H1 (cell line): ENCODE measurements around the gene PINLYP. TPM values are rescaled to one million over a fixed set of nuclear protein-coding genes. Genes with fewer than 3 reads are reported as not detected.

ENCODE experiments used
- CTCF ChIA-PET: fragments of 300-600 bp; sonication (Branson Sonifier 250); formaldehyde crosslinking; loops from one replicate; lab custom pipeline; 2021; ENCODE audit not compliant: partially characterized antibody; lab: Charles Lee
- POLR2A ChIA-PET: fragments of 300-600 bp; sonication (Branson Sonifier 250); formaldehyde crosslinking; loops from one replicate; lab custom pipeline; 2021; ENCODE audit warnings: inconsistent platforms; ENCODE audit not compliant: partially characterized antibody; lab: Charles Lee
- DNase-seq, 2 experiments: peaks; one replicate each; pipeline versions ENCODE4 v3.0.0 to v3.0.0-alpha.2; 2010 to 2022; ENCODE audit warnings: low spot score in 2 of 2, low read depth in 1 of 2, mixed read lengths in 1 of 2
- FAIRE-seq: peaks from 2 replicates; lab custom pipeline; 2011; peaks lifted over from hg19 to GRCh38; lab: Jason Lieb, UNC
- H2AFZ ChIP-seq: 2 replicates; pipeline ENCODE4 v1.8.1; 2012; ENCODE audit warnings: low read length, inconsistent platforms
- H2AK5ac ChIP-seq: 2 replicates; pipeline ENCODE4 v1.6.1; 2013; ENCODE audit warnings: low read depth, low read length
- H2BK120ac ChIP-seq: replicated peaks from 2 replicates; pipeline ENCODE3; 2013; ENCODE audit warnings: low read depth, low read length, inconsistent platforms
- H2BK12ac ChIP-seq: 2 replicates; pipeline ENCODE4 v1.6.1; 2013; ENCODE audit warnings: low read depth, low read length
- H2BK15ac ChIP-seq: 2 replicates; pipeline ENCODE4 v1.6.1; 2013; ENCODE audit warnings: low read length
- H2BK20ac ChIP-seq: 2 replicates; pipeline ENCODE4 v1.6.1; 2013; ENCODE audit warnings: low read length
- H2BK5ac ChIP-seq: 2 replicates; pipeline ENCODE4 v1.6.1; 2013; ENCODE audit warnings: low read depth, low read length
- H3K14ac ChIP-seq: 2 replicates; pipeline ENCODE4 v1.6.1; 2013; ENCODE audit warnings: inconsistent platforms; ENCODE audit not compliant: insufficient read length
- H3K18ac ChIP-seq: 2 replicates; pipeline ENCODE4 v1.6.1; 2013; ENCODE audit warnings: low read length; ENCODE audit errors: extremely low read depth
- H3K23ac ChIP-seq: 2 replicates; pipeline ENCODE4 v1.6.1; 2013; ENCODE audit warnings: inconsistent platforms; ENCODE audit not compliant: insufficient read length
- H3K23me2 ChIP-seq: 2 replicates; pipeline ENCODE4 v1.6.1; 2013; ENCODE audit warnings: low read depth, low read length
- H3K27ac ChIP-seq: 2 replicates; pipeline ENCODE4 v1.6.1; 2011; ENCODE audit warnings: low read depth, low read length, inconsistent platforms
- H3K27me3 ChIP-seq, 4 experiments: replicated peaks in 1 of 4; 1 replicate in 1 of 4; 2 replicates in 3 of 4; pipeline versions ENCODE4 v1.6.1 to v1.8.1; 2011 to 2013; ENCODE audit warnings: low read length in 3 of 4, mild to moderate bottlenecking in 3 of 4, inconsistent platforms in 2 of 4, mixed read lengths in 2 of 4, moderate library complexity in 1 of 4; ENCODE audit not compliant: control insufficient read depth in 3 of 4, insufficient read depth in 3 of 4; ENCODE audit errors: extremely low read depth in 1 of 4
- H3K36me3 ChIP-seq, 4 experiments: 2 replicates each; pipeline versions ENCODE4 v1.6.1 to v1.8.1; 2011 to 2013; ENCODE audit warnings: mild to moderate bottlenecking in 4 of 4, low read length in 3 of 4, moderate library complexity in 2 of 4, control low read depth in 1 of 4, inconsistent platforms in 1 of 4; ENCODE audit not compliant: insufficient read depth in 4 of 4, control insufficient read depth in 2 of 4
- H3K4ac ChIP-seq: replicated peaks from 2 replicates; pipeline ENCODE3; 2013; ENCODE audit warnings: low read length, low read depth, mixed read lengths, inconsistent platforms; ENCODE audit not compliant: insufficient read length
- H3K4me1 ChIP-seq, 4 experiments: replicated peaks in 1 of 4; 1 replicate in 1 of 4; 2 replicates in 3 of 4; pipeline versions ENCODE4 v1.6.1 to v1.8.1; 2011 to 2013; ENCODE audit warnings: low read length in 3 of 4, inconsistent platforms in 2 of 4, mixed read lengths in 1 of 4; ENCODE audit not compliant: insufficient read depth in 4 of 4, control insufficient read depth in 3 of 4
- H3K4me2 ChIP-seq, 2 experiments: 2 replicates each; pipeline versions ENCODE4 v1.6.1 to v1.8.1; 2011 to 2013; ENCODE audit warnings: low read depth in 2 of 2, low read length in 2 of 2, control low read depth in 1 of 2, inconsistent platforms in 1 of 2, mild to moderate bottlenecking in 1 of 2; ENCODE audit not compliant: insufficient read depth in 1 of 2
- H3K4me3 ChIP-seq, 4 experiments: fragments of 200-600, 300-600 bp in 1 of 4; sonication (generic), shearing (Covaris generic), sonication (Bioruptor Twin) in 1 of 4; 2 replicates each; pipeline versions ENCODE4 v1.5.1 to v1.8.1; 2011 to 2016; ENCODE audit warnings: low read length in 4 of 4, low read depth in 3 of 4, control low read depth in 2 of 4, inconsistent platforms in 2 of 4, mild to moderate bottlenecking in 2 of 4, mixed read lengths in 1 of 4, moderate library complexity in 1 of 4; ENCODE audit not compliant: insufficient read depth in 2 of 4; ENCODE audit errors: extremely low read depth in 1 of 4
- H3K56ac ChIP-seq: replicated peaks from 2 replicates; pipeline ENCODE3; 2013; ENCODE audit warnings: low read depth, mild to moderate bottlenecking, mixed read lengths, low read length, inconsistent platforms; ENCODE audit not compliant: insufficient read length
- H3K79me1 ChIP-seq: 2 replicates; pipeline ENCODE4 v1.6.1; 2013; ENCODE audit warnings: low read depth, low read length, control low read depth
- H3K79me2 ChIP-seq, 2 experiments: 2 replicates each; pipeline versions ENCODE4 v1.6.1 to v1.8.1; 2012 to 2013; ENCODE audit warnings: low read length in 2 of 2, mild to moderate bottlenecking in 2 of 2, inconsistent platforms in 1 of 2; ENCODE audit not compliant: insufficient read depth in 2 of 2, control insufficient read depth in 1 of 2
- H3K9ac ChIP-seq, 4 experiments: replicated peaks in 1 of 4; 1 replicate in 1 of 4; 2 replicates in 3 of 4; pipeline versions ENCODE4 v1.6.1 to v1.8.1; 2011 to 2013; ENCODE audit warnings: low read depth in 3 of 4, low read length in 3 of 4, control low read depth in 2 of 4, mild to moderate bottlenecking in 2 of 4, moderate library complexity in 2 of 4, inconsistent platforms in 1 of 4; ENCODE audit errors: extremely low read depth in 1 of 4
- H3K9me3 ChIP-seq, 2 experiments: 2 replicates each; pipeline versions ENCODE4 v1.6.1 to v1.8.1; 2012 to 2013; ENCODE audit warnings: mild to moderate bottlenecking in 2 of 2, moderate library complexity in 2 of 2, control low read depth in 1 of 2, inconsistent platforms in 1 of 2, low read depth in 1 of 2, low read length in 1 of 2, mixed read lengths in 1 of 2; ENCODE audit not compliant: insufficient read depth in 2 of 2
- H4K20me1 ChIP-seq, 2 experiments: replicated peaks in 1 of 2; 2 replicates each; pipeline versions ENCODE3 to v1.8.1; 2011 to 2013; ENCODE audit warnings: inconsistent platforms in 2 of 2, low read length in 2 of 2, mild to moderate bottlenecking in 1 of 2; ENCODE audit not compliant: insufficient read depth in 2 of 2, control insufficient read depth in 1 of 2
- H4K5ac ChIP-seq: 2 replicates; pipeline ENCODE4 v1.6.1; 2013; ENCODE audit warnings: low read length, low read depth, mixed read lengths, inconsistent platforms; ENCODE audit not compliant: insufficient read length
- H4K8ac ChIP-seq: 2 replicates; pipeline ENCODE4 v1.8.0; 2013; ENCODE audit warnings: mild to moderate bottlenecking, moderate library complexity, low read length, inconsistent platforms; ENCODE audit not compliant: insufficient read depth; ENCODE audit errors: extremely low read depth
- H4K91ac ChIP-seq: replicated peaks from 2 replicates; pipeline ENCODE3; 2013; ENCODE audit warnings: low read length, mixed read lengths, inconsistent platforms; ENCODE audit not compliant: insufficient read length
- CTBP2 ChIP-seq: IDR thresholded peaks from 2 replicates; pipeline ENCODE4 v1.7.0; 2011; ENCODE audit warnings: borderline replicate concordance, mild to moderate bottlenecking, moderate library complexity, mixed read lengths, low read length; ENCODE audit not compliant: insufficient read depth, insufficient read length
- CTCF ChIP-seq, 3 experiments: IDR thresholded peaks; 1 replicate in 2 of 3; 2 replicates in 1 of 3; pipeline versions ENCODE4 v1.5.1 to v1.6.1; 2011; ENCODE audit warnings: low read length in 3 of 3, mild to moderate bottlenecking in 3 of 3, inconsistent platforms in 2 of 3, low read depth in 1 of 3, moderate library complexity in 1 of 3; ENCODE audit not compliant: insufficient read depth in 1 of 3; ENCODE audit errors: control extremely low read depth in 1 of 3
- EP300 ChIP-seq, 2 experiments: IDR thresholded peaks; 1 replicate in 1 of 2; 2 replicates in 1 of 2; pipeline ENCODE4 v1.6.1; 2011 to 2012; ENCODE audit warnings: low read depth in 2 of 2, low read length in 2 of 2, mild to moderate bottlenecking in 2 of 2, borderline replicate concordance in 1 of 2, inconsistent platforms in 1 of 2, moderate library complexity in 1 of 2
- EZH2 ChIP-seq: fragments of 200-600 bp; sonication (generic); IDR thresholded peaks from 2 replicates; pipeline ENCODE4 v1.7.1; 2012; ENCODE audit warnings: low read depth, mild to moderate bottlenecking, moderate library complexity, low read length, inconsistent platforms; ENCODE audit not compliant: severe bottlenecking
- KDM4A ChIP-seq: IDR thresholded peaks from one replicate; pipeline ENCODE4 v1.7.1; 2012; ENCODE audit warnings: low read depth, mild to moderate bottlenecking, moderate library complexity, low read length, inconsistent platforms; ENCODE audit not compliant: severe bottlenecking
- NRF1 ChIP-seq: IDR thresholded peaks from 2 replicates; pipeline ENCODE4 v1.6.1; 2011; ENCODE audit warnings: mild to moderate bottlenecking, low read depth, low read length, improper control_type of control experiment
- YY1 ChIP-seq: IDR thresholded peaks from 2 replicates; pipeline ENCODE4 v1.6.1; 2011; ENCODE audit warnings: low read depth, mild to moderate bottlenecking, low read length
- WGBS, 2 experiments: shearing (Covaris generic) in 1 of 2; methylation state at CpG; one replicate each; pipeline versions ENCODE4 v1.1.6 to v1.1.7; 2013 to 2015; ENCODE audit warnings: low lambda C conversion rate in 2 of 2, mixed read lengths in 2 of 2, inconsistent platforms in 1 of 2, low coverage in 1 of 2, missing lambda C conversion rate in 1 of 2; ENCODE audit not compliant: insufficient replicate concordance in 2 of 2, insufficient coverage in 1 of 2, insufficient read length in 1 of 2; ENCODE audit errors: extremely low coverage in 1 of 2, missing lambda C conversion rate in 1 of 2; 5-methylcytosine and 5-hydroxymethylcytosine counted together
- polyA plus RNA-seq, 7 experiments: library from polyadenylated mRNA; depleted of rRNA in 3 of 7; stranded (reverse) in 5 of 7; unstranded in 2 of 7; fragments of >200 nt in 5 of 7; fragments of 200-250 nt in 2 of 7; gene quantifications; 1 replicate in 5 of 7; 2 replicates in 1 of 7; 4 replicates in 1 of 7; pipeline versions ENCODE4 v1.2.1 to v1.2.3, GENCODE V29; 2011 to 2013; ENCODE audit warnings: missing spikeins in 2 of 7, mixed read lengths in 2 of 7
- total RNA-seq: library from RNA; stranded (reverse); fragmentation: NEBNext Ultra II Directional; extraction: Animal tissue kit (Norgen Biotek cat#: 25700); gene quantifications from 2 replicates; pipeline ENCODE4 v1.2.1, GENCODE V29; 2021
- TF ChIP-seq, protein P1 (sequence below): IDR thresholded peaks from 2 replicates; pipeline ENCODE4 v1.6.1; 2012; ENCODE audit warnings: inconsistent platforms

Gene PINLYP
- total and polyA plus RNA-seq, 2 of the 8 experiments (the other 6 are each of a cell fraction or from before 2014, with no cell fraction given) = 7.5 to 31.3 TPM

GRCh38 chr19:43570174-43570791, 5.3 kb upstream of the PINLYP start:
- CTCF ChIA-PET = interaction anchor here (1.0 to 9.3 kb wide), 7 partner anchors 7 to 89 kb away, joined by 3 to 82 read pairs (median 4); no protein-coding TSS in a partner anchor
- Histone ChIP-seq H3K18ac (no peak overlapping the region), H4K91ac (no peak overlapping the region), H2BK20ac (no peak overlapping the region), H3K4ac (no peak overlapping the region), H2BK15ac (no peak overlapping the region), H3K9ac (no peak overlapping the region), H3K36me3 (no peaks in the 10 kb centered on the region; a peak in 2 of 8 replicates), H3K14ac (no peak overlapping the region), H3K9me3 (no peaks in the 10 kb centered on the region), H3K79me1 (peaks cover 7% of the 10 kb centered on the region), H3K27ac (0 out of 2 replicates have a peak overlapping the region, but pooled peaks have one; percentile 38), H2BK12ac (no peak overlapping the region), H2AFZ (no peak overlapping the region), H3K27me3 (no peaks in the 10 kb centered on the region), H4K5ac (no peak overlapping the region), H2BK120ac (no peak overlapping the region), H2AK5ac (no peak overlapping the region), H3K4me2 (peak overlapping the region in 1 of 2 experiments; percentile 18; a peak in 1 of 4 replicates), H4K20me1 (peaks cover 0 to 4% of the 10 kb centered on the region in 2 experiments), H3K79me2 (peaks cover 0 to 10% of the 10 kb centered on the region in 2 experiments; a peak in 2 of 4 replicates), H3K23ac (no peak overlapping the region), H3K4me3 (no peak overlapping the region), H3K56ac (no peak overlapping the region), H4K8ac (no peak overlapping the region), H3K23me2 (peaks cover 6% of the 10 kb centered on the region), H3K4me1 (peaks cover 0 to 9% (median 4%) of the 10 kb centered on the region in 4 experiments; a peak in 4 of 7 replicates), H2BK5ac (no peak overlapping the region)
- FAIRE-seq (no peak), DNase-seq (no peak)
- POLR2A ChIA-PET = interaction anchor here (1.1 to 1.7 kb wide), 4 partner anchors 10 to 44 kb away, joined by 3 to 7 read pairs (median 4); partner anchors contain the start of gene ZNF575
- WGBS, 2 experiments = 87% methylated on average over 5 of the region's 5 CpGs; no CpG with 5 or more reads in 1 of the 2 experiments
- TF ChIP-seq, protein P1, sequence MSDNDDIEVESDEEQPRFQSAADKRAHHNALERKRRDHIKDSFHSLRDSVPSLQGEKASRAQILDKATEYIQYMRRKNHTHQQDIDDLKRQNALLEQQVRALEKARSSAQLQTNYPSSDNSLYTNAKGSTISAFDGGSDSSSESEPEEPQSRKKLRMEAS = peak; percentile 65
- TF ChIP-seq KDM4A = no peak
- TF ChIP-seq CTBP2 = no peak
- TF ChIP-seq CTCF (IDR thresholded peaks at IDR 0.05; ENCODE audit: control extremely low read depth in 1 of 3, insufficient read depth in 1 of 3, low read depth in 1 of 3, low read length in 3 of 3) = no peak
- TF ChIP-seq EP300 (IDR thresholded peaks at IDR 0.05; ENCODE audit: borderline replicate concordance in 1 of 2, low read depth in 2 of 2, low read length in 2 of 2) = peak in 1 of 2 experiments; percentile 59; a peak in 1 of 3 replicates
- no peak for TF ChIP-seq EZH2
- TF ChIP-seq NRF1 = no peak
- no peak for TF ChIP-seq YY1
